GM12872 (cell line): Measurements from ENCODE around the gene TANGO2.

Experiments used
- CTCF ChIP-seq: IDR thresholded peaks from 3 replicates; pipeline ENCODE4 v1.5.1; 2011; ENCODE audit warnings: low read depth, mild to moderate bottlenecking, low read length, moderate library complexity; ENCODE audit not compliant: insufficient read depth

The TANGO2 gene

GRCh38 chr22:20091690-20092476 lies 71.0 kb downstream of the TANGO2 start:
- no peak for TF ChIP-seq CTCF

- TF ChIP-seq CTCF = no peak
Observed at GRCh38 chr22:20092477-20092854, 71.6 kb downstream of the TANGO2 start.

GRCh38 chr22:20093418-20094196 lies 72.7 kb downstream of the TANGO2 start:
- no peak for TF ChIP-seq CTCF

- no peak for TF ChIP-seq CTCF
Observed at GRCh38 chr22:20094197-20094807, 73.4 kb downstream of the TANGO2 start.

GRCh38 chr22:20095521-20095920 lies 74.6 kb downstream of the TANGO2 start:
- TF ChIP-seq CTCF = no peak

GRCh38 chr22:20096574-20097420 lies 75.9 kb downstream of the TANGO2 start:
- TF ChIP-seq CTCF = no peak

- no peak for TF ChIP-seq CTCF
Observed at GRCh38 chr22:20099099-20099711, 78.3 kb downstream of the TANGO2 start.
